Measurements from ENCODE around the gene E2F4. TPM values are rescaled to one million over a fixed set of nuclear protein-coding genes. Genes with fewer than 3 reads are reported as not detected.

Gene E2F4
- total and polyA plus RNA-seq, 9 of the 15 experiments (the other 6 are each of a cell fraction or from before 2014, with no cell fraction given), result 9.7 to 139 (median 106) TPM

- TF ChIP-seq HES1 (IDR thresholded peaks at IDR 0.05; ENCODE audit: low read depth) (no peak), FOXJ2 (tag; IDR thresholded peaks at IDR 0.05) (no peak), THRA (IDR thresholded peaks at IDR 0.05) (no peak), ASH1L (IDR thresholded peaks at IDR 0.05; ENCODE audit: borderline replicate concordance, low read depth, partially characterized antibody) (no peak), STAG1 (CRISPR knock-in tag; IDR thresholded peaks at IDR 0.05; ENCODE audit: borderline replicate concordance) (no peak), ZKSCAN8 (CRISPR knock-in tag; IDR thresholded peaks at IDR 0.05) (no peak), SNRNP70 (optimal IDR thresholded peaks at IDR 0.05; ENCODE audit: low read depth, low read length) (no peak), NUFIP1 (IDR thresholded peaks at IDR 0.05; ENCODE audit: partially characterized antibody) (no peak), ZNF253 (CRISPR knock-in tag; conservative IDR thresholded peaks at IDR 0.05) (no peak)
These were observed 18.6 kb upstream of the E2F4 start (continued) for GRCh38 chr16:67173323-67173722.
